HG03378 (cell line): ENCODE measurements around the gene IL1RL2.

Experiments
- ATAC-seq: cut with Tn5 transposase; IDR thresholded peaks from one replicate; pipeline ENCODE4 v1.9.1; 2021; ENCODE audit warnings: mild to moderate bottlenecking, moderate library complexity; ENCODE audit not compliant: unreplicated experiment

Gene IL1RL2

GRCh38 chr2:102262216-102263129 is 75.7 kb downstream of the IL1RL2 start:
- ATAC-seq, result no peak

- no peak for ATAC-seq
Observed at GRCh38 chr2:102264952-102265351, 78.1 kb downstream of the IL1RL2 start.

- ATAC-seq, result no peak
Observed at GRCh38 chr2:102266204-102266603, 79.4 kb downstream of the IL1RL2 start.

DNA sequence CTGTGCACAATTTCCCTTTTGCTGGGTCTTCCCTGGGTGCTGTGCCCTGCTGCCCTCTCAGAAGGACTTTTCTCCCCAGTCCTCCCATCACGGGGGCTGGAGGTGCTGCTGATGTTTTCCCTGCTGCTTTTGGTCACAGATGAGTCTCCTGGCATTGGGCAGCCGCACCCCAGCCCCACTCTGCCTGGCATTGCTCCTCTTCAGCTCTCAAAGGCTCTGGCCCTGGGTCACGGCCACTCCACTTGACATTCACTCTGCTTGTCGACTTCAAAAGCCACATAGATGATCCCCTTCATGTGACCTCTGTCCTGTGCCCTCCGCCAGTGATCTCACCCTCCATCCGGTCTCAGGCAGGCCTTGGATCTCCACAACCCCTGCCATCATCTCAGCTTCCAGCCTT is 81.0 kb downstream of the IL1RL2 start:
- no peak for ATAC-seq

DNA sequence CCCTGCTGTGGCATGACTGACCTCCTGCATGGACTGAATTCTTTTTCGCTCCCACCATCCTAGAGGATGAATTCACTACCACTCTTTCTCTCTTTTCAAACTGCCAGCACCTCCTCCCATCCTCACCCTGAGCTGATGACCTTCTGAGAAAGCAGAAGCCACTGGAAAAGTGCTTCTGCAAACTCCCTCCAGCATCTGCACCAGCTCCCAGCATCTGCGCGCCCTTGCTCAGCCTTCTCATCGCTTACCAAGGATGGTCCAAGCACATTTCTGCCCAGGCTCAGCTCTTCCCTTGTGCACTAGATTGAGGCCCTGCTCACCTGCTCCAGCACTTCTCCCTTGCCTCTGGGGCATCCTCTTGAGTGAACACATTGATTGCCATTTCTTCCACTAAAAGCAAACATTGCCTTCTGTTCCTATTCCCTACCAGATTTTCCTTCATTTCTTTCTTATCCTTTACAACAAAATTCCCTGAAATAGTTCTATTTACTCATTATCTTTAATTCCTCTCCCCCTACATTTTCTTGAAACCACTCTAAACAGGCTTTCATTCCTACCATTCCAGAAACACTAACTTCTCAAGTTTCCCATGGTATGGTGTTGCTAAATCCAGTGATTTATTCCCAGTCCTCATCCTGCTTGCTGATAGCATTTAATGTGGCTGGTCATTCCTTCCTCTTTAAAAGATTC is 81.8 kb downstream of the IL1RL2 start:
- ATAC-seq, result no peak

- ATAC-seq, result no peak
Observed at GRCh38 chr2:102269200-102269524, 82.3 kb downstream of the IL1RL2 start.

DNA sequence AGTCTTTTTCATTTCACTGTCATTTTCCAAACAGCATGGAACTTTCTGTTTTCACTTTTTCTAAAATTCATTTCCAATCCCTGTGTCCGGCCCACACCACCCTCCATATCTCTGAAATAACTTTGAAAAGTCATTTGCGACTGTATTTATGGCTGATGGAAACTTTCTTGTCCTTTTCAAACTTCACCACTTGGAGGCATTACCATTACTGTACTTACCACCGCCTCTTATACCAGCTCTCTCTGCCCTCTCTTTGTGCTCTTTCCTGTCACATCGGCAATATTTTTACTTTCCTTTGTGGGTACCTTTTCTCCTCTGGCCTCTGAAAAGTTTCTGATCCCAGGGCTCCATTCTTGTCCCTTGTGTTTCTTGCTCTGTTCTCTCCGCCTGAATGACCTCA is 85.0 kb downstream of the IL1RL2 start:
- no peak for ATAC-seq

DNA sequence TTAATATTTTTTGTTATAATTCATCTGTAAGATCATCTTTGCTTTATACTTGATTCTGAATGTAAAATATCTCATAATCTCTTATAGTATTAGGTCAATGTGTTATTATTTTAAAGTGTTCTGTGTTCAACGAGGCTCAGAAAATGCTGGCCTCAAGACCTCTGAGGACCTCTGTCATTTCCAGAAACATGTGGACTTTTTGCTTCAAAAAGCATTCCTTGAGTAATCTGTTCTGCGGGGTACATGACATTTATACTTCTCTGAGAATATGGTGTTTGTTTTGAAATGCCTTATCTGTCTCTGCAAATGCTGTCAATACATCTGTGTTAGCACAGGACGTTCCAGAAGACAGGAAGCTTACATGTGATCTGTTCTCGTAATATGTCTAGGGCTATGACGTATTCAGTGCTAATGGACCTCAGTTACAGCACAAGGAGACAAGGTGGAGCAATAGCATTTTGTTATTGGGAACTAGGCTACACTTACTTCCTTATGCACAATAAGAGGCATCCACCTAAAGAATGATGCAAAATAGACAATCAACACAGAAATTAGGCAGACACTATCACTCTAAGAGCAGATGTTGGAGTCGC is 86.9 kb downstream of the IL1RL2 start:
- ATAC-seq, result no peak

- no peak for ATAC-seq
Observed at GRCh38 chr2:102276549-102277201, 89.9 kb downstream of the IL1RL2 start.

- no peak for ATAC-seq
Observed at GRCh38 chr2:102277202-102277700, 90.4 kb downstream of the IL1RL2 start.

DNA sequence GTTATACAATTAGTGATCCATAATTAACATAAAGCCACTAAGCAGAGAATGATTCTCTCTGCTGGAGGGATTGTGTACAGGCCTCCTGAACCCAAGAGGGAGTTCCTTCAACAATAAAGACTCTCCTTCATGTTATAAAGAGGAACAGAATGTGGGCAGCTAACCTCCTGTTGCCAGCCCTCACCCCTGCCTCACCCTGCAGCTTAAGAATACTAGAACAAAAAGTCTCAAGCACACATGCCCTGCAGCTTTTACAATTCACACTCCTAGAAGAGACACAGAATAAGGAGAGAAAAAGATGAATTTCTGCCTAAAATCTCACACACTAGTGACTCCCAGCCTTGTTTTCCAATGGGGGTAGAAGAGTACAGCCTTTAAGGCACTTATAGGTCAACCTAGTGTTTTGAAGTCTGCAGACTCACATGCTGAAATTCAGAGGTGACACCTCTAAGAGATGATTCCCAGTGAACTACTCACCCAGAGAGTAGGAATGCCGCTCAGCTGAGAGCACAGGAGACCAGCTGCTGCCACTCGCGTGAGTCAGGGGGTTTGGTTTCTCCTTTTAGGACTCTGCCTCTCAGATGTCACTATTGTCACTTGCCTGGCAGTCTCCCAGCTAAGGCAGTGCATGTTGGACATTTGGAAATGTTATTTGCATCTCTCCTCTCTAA is 92.0 kb downstream of the IL1RL2 start:
- ATAC-seq, result no peak

- ATAC-seq, result no peak
Observed at GRCh38 chr2:102279391-102279735, 92.5 kb downstream of the IL1RL2 start.

DNA sequence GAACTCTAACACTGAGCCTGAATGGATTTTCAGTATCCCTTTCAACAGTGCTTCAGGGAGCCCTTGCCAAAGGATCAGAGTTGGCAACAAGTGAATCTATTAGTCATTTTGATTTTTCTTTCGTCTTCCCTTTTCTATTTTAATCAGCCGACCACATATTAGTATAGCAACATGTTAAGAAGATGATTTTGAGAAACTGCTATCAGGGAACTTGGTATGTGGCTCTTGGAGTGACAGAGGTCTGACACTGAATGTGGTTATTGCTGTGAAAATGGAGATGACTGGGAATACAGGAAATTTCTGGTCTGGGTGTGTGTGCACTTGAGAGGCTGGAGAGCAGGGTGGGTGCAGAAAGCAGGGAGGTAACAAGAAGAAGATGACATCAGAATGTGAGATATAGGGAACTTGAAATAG is 95.9 kb downstream of the IL1RL2 start:
- no peak for ATAC-seq

DNA sequence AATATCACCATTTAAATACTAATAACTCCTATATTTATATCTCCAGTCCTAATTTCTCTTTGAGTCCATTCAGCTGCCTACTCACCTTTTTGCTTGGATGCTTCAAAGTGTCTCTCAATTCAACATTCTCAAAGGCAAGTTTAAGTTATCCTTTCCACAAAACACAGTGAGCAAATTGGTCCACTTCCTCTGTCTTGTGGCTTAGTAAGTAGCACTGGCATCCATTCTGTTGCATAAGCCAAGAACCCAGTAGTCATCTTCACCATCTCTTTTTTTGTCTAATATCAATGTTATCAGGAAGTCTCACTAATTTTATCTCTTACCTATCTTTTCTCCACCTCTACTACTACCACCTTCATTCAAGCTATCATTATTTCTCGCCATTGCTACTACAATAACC is 97.2 kb downstream of the IL1RL2 start:
- no peak for ATAC-seq

- ATAC-seq, result no peak
Observed at GRCh38 chr2:102284611-102285010, 97.8 kb downstream of the IL1RL2 start.

- no peak for ATAC-seq
Observed at GRCh38 chr2:102285368-102285767, 98.5 kb downstream of the IL1RL2 start.

- ATAC-seq, result no peak
Observed at GRCh38 chr2:102286041-102286440, 99.2 kb downstream of the IL1RL2 start.

- ATAC-seq, result no peak
Observed at GRCh38 chr2:102289129-102289528, 102.3 kb downstream of the IL1RL2 start.
